Activated T-cell treated with anti-CD3 and anti-CD28 coated beads, Interleukin-2, amount 50 U/mL, for 72 hours (primary cell): Measurements from ENCODE around the gene IL32. TPM values are rescaled to one million over a fixed set of nuclear protein-coding genes. Genes with fewer than 3 reads are reported as not detected.

Experiments
- ATAC-seq, 2 donors: fragments of 150-1000 bp; cut with Tn5 transposase; replicated peaks in 1 of 2; 2 replicates each; pipeline ENCODE4 v1.10.0; 2021; ENCODE audit warnings: moderate library complexity in 2 of 2, mild to moderate bottlenecking in 1 of 2
- DNase-seq, 2 donors: peaks; one replicate each; pipeline ENCODE4 v3.0.0; 2021 to 2022; ENCODE audit warnings: mixed read lengths in 1 of 2
- H3K27ac Mint-ChIP-seq: one replicate; pipeline ENCODE4 v1.8.0; 2022; ENCODE audit warnings: mild to moderate bottlenecking, moderate library complexity, mixed read lengths
- H3K27me3 Mint-ChIP-seq: one replicate; pipeline ENCODE4 v1.8.0; 2022; ENCODE audit warnings: low read depth, mixed read lengths
- H3K36me3 Mint-ChIP-seq, 2 donors: one replicate each; pipeline ENCODE4 v1.8.0; 2022; ENCODE audit warnings: mixed read lengths in 2 of 2, mild to moderate bottlenecking in 1 of 2; ENCODE audit not compliant: insufficient read depth in 2 of 2
- H3K4me1 Mint-ChIP-seq: one replicate; pipeline ENCODE4 v1.8.0; 2022; ENCODE audit warnings: low read depth, mixed read lengths
- H3K4me3 Mint-ChIP-seq, 2 donors: one replicate each; pipeline ENCODE4 v1.8.0; 2022; ENCODE audit warnings: mild to moderate bottlenecking in 2 of 2, mixed read lengths in 2 of 2, moderate library complexity in 2 of 2
- H3K9me3 Mint-ChIP-seq, 2 donors: one replicate each; pipeline ENCODE4 v1.8.0; 2022; ENCODE audit warnings: mixed read lengths in 2 of 2
- total RNA-seq, 2 donors: library from RNA; stranded (reverse); gene quantifications; one replicate each; pipeline ENCODE4 v1.2.3, GENCODE V29; 2022

The IL32 gene
- total RNA-seq, 2 donors from 2014 or later, result 1,427 to 2,251 TPM

DNA sequence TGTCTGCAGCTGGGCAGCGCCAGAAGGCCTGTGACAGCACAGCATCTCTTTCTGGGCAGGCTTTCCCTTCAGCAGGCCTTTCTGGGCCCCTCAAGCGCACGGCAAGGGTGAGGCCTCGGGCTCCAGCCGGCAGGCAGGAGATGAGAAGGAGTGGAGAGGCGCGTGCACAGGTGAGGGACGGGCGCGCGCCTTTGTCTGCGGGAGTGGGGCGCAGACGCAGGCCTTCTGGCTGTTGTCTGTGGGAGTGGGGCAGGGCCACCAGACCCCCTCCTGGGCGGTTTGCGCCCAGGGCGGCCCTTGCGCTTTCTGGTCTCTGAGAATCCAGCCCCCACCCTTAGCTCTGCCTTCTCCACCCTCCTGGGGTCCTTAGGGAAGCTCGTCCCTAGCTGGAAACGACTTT lies 53.4 kb downstream of the IL32 start:
- H3K4me1 Mint-ChIP-seq, result peaks cover 11% of the 10 kb centered on the region
- no peaks in the 10 kb centered on the region for H3K36me3 Mint-ChIP-seq
- H3K27me3 Mint-ChIP-seq, result no peaks in the 10 kb centered on the region
- H3K4me3 Mint-ChIP-seq, result no peak overlapping the region
- H3K27ac Mint-ChIP-seq, result no peak overlapping the region
- no peaks in the 10 kb centered on the region for H3K9me3 Mint-ChIP-seq
- ATAC-seq (no peak), DNase-seq (no peak)

Other genes starting within 250 kb of the IL32 start
- gene PRSS21, start 248.4 kb upstream of the IL32 start, total RNA-seq, result 10 to 100 TPM in 1 of 2 donors, 1 to 10 TPM in 1; 2.4 to 10.3 TPM
- 1 to 10 TPM; 3.9 to 8.5 TPM for gene ZG16B, start 235.3 kb upstream of the IL32 start, total RNA-seq
- gene PRSS22, start 207.5 kb upstream of the IL32 start, total RNA-seq, result 1 to 10 TPM in 1 of 2 donors, not detected in 1; 1.1 TPM
- gene FLYWCH2, start 182.4 kb upstream of the IL32 start, total RNA-seq, result 10 to 100 TPM; 26.4 to 29.1 TPM
- gene FLYWCH1, start 153.7 kb upstream of the IL32 start, total RNA-seq, result 10 to 100 TPM; 68.5 to 76.4 TPM
- under 1 TPM; 0.12 TPM for gene KREMEN2, start 101.4 kb upstream of the IL32 start, total RNA-seq
- 10 to 100 TPM; 31.9 to 40.0 TPM for gene PAQR4, start 96.3 kb upstream of the IL32 start, total RNA-seq
- gene PKMYT1, start 85.2 kb upstream of the IL32 start, total RNA-seq, result 100 to 1,000 TPM in 1 of 2 donors, 10 to 100 TPM in 1; 96.1 to 112 TPM
- under 1 TPM in 1 of 2 donors, not detected in 1; 0.14 TPM for gene CLDN9, start 52.7 kb upstream of the IL32 start, total RNA-seq
- not detected for gene CLDN6, start 47.5 kb upstream of the IL32 start, total RNA-seq
- gene TNFRSF12A, start 45.3 kb upstream of the IL32 start, total RNA-seq, result 1 to 10 TPM; 3.9 to 4.0 TPM
- gene HCFC1R1, start 41.7 kb upstream of the IL32 start, total RNA-seq, result 10 to 100 TPM; 27.6 to 32.8 TPM
- 10 to 100 TPM; 49.1 to 50.9 TPM for gene THOC6, start 41.6 kb upstream of the IL32 start, total RNA-seq
- under 1 TPM in 1 of 2 donors, not detected in 1; 0.30 TPM for gene BICDL2, start 28.7 kb upstream of the IL32 start, total RNA-seq
- gene MMP25, start 19.1 kb upstream of the IL32 start, total RNA-seq, result 1 to 10 TPM; 2.3 to 5.2 TPM
- under 1 TPM; 0.28 to 0.48 TPM for gene ZSCAN10, start 33.7 kb downstream of the IL32 start, total RNA-seq
- under 1 TPM; 0.12 to 0.28 TPM for gene ZNF205, start 46.9 kb downstream of the IL32 start, total RNA-seq
- 10 to 100 TPM; 12.2 to 16.3 TPM for gene ZNF213, start 69.4 kb downstream of the IL32 start, total RNA-seq
- under 1 TPM in 1 of 2 donors, not detected in 1; 0.35 TPM for gene OR1F1, start 122.6 kb downstream of the IL32 start, total RNA-seq
- gene ZNF200, start 169.5 kb downstream of the IL32 start, total RNA-seq, result 10 to 100 TPM; 14.8 to 15.5 TPM
- under 1 TPM; 0.14 to 0.21 TPM for gene MEFV, start 191.0 kb downstream of the IL32 start, total RNA-seq
- 10 to 100 TPM; 26.0 to 30.7 TPM for gene ZNF263, start 217.9 kb downstream of the IL32 start, total RNA-seq
- gene TIGD7, start 239.8 kb downstream of the IL32 start, total RNA-seq, result 10 to 100 TPM in 1 of 2 donors, 1 to 10 TPM in 1; 10.0 to 10.3 TPM
- 10 to 100 TPM; 28.3 to 40.4 TPM for gene ZNF75A, start 239.9 kb downstream of the IL32 start, total RNA-seq